ENCODE data around the gene CDK19.

DNA sequence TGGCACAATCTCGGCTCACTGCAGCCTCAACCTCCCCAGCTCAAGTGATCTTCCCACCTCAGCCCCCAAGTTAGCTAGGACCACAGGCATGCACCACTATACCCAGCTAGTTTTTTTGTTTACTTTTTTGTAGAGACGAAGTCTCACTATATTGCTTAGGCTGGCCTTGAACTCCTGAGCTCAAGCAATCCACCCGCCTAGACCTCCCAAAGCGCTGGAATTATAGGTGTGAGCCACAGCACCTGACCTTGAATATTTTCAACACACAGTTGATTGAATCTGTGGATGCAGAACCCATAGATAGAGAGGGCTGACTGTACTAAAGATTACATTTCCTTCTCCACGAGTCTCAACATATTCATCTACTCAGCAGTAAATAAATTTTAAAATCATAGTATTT is 15.6 kb downstream of the CDK19 start:
- TF ChIP-seq CTCF (conservative IDR thresholded peaks at IDR 0.05) (no peak), EZH2 (IDR thresholded peaks at IDR 0.05; ENCODE audit: low read depth) (no peak)

Data from PC-9 (cell line).